ENCODE results near the gene GBE1.

Gene GBE1

DNA sequence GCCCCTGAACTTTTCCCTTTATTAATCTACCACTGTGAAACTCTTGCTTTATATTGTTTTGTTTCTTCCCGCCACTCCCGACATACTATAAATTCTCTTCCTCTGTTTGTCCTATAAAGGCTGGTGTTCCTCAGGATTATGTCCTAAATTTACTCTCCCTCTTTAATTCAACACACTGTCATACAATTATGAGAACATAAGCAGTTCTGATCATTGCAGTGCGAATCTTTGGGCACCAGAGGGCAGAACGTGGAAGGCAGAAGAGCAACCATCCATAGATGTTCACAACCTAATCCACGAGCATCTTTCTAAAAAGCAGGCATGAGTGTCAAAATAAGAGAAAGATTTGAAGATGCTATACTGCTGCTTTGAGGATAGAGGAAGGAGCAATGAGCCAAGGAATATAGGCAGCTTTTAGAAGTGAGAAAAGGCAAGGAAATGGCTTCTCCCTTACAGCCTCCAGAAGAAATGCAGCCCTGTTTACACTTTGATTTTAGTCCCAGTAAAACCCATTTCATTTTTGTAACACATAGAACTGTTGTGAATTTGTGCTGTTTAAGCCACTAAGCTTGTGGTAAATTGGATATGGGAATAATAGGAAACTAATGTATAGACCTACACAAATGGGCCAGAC, 179.4 kb downstream of the GBE1 start:
- Histone ChIP-seq H3K27ac (ENCODE audit: low read depth, low read length) (no peak overlapping the region), H3K36me3 (ENCODE audit: insufficient read depth, low read length) (peaks cover 22% of the 10 kb centered on the region), H3K27me3 (ENCODE audit: insufficient read depth, low read length) (no peaks in the 10 kb centered on the region), H3K4me3 (ENCODE audit: low read depth, low read length) (no peak overlapping the region), H3K79me2 (ENCODE audit: control insufficient read depth, insufficient read depth, low read length, unreplicated experiment) (no peaks in the 10 kb centered on the region), H2AFZ (ENCODE audit: low read length, unreplicated experiment) (no peak overlapping the region), H3K4me1 (ENCODE audit: control insufficient read depth, insufficient read depth, low read length, unreplicated experiment) (no peaks in the 10 kb centered on the region)

DNA sequence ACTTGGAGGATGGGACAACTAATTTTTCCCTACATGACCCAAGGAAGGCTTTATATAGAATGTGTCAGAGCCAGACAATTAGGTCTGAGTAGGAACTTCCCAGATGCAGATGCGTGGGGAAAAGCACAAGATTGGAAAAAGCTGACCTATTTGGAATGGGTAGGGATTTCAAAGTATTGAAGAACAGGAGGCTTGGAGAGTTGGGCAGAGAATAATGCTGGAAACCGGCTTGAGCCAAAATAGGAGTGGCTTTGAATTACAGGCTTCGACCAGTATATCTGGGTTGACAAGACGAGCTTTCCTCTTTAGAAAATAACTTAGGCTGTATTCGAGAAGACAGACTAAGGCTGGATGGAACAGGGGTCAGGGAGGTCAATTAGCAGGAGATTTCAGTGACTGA, 181.1 kb downstream of the GBE1 start:
- H3K4me3 ChIP-seq (ENCODE audit: low read depth, low read length), result no peak overlapping the region
- H2AFZ ChIP-seq (ENCODE audit: low read length, unreplicated experiment), result no peak overlapping the region
- H3K27ac ChIP-seq (ENCODE audit: low read depth, low read length), result no peak overlapping the region
- H3K27me3 ChIP-seq (ENCODE audit: insufficient read depth, low read length), result no peaks in the 10 kb centered on the region
- peaks cover 27% of the 10 kb centered on the region for H3K36me3 ChIP-seq (ENCODE audit: insufficient read depth, low read length)
- no peaks in the 10 kb centered on the region for H3K4me1 ChIP-seq (ENCODE audit: control insufficient read depth, insufficient read depth, low read length, unreplicated experiment)
- H3K79me2 ChIP-seq (ENCODE audit: control insufficient read depth, insufficient read depth, low read length, unreplicated experiment), result no peaks in the 10 kb centered on the region

DNA sequence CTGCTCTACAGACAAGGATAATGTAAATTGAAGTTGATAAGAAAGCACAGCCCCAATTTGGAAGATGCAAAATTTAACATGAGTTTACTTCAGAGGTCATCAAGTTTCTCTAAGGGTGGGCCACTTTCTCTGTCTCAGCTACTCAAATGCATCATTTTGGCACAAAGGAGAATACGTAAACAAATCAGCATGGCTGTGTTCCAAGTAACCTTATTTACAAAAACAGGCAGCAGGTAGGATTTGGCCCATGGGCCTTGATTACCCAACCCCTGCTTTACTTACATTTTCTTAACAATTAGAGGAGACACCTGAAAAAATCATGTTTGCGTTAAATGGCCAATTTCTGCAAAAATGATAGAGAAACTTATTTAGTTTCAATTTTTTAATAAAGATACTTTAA, 181.7 kb downstream of the GBE1 start:
- Histone ChIP-seq H3K79me2 (ENCODE audit: control insufficient read depth, insufficient read depth, low read length, unreplicated experiment) (no peaks in the 10 kb centered on the region), H3K4me1 (ENCODE audit: control insufficient read depth, insufficient read depth, low read length, unreplicated experiment) (no peaks in the 10 kb centered on the region), H3K4me3 (ENCODE audit: low read depth, low read length) (no peak overlapping the region), H2AFZ (ENCODE audit: low read length, unreplicated experiment) (no peak overlapping the region), H3K36me3 (ENCODE audit: insufficient read depth, low read length) (peaks cover 26% of the 10 kb centered on the region), H3K27me3 (ENCODE audit: insufficient read depth, low read length) (no peaks in the 10 kb centered on the region), H3K27ac (ENCODE audit: low read depth, low read length) (no peak overlapping the region)

DNA sequence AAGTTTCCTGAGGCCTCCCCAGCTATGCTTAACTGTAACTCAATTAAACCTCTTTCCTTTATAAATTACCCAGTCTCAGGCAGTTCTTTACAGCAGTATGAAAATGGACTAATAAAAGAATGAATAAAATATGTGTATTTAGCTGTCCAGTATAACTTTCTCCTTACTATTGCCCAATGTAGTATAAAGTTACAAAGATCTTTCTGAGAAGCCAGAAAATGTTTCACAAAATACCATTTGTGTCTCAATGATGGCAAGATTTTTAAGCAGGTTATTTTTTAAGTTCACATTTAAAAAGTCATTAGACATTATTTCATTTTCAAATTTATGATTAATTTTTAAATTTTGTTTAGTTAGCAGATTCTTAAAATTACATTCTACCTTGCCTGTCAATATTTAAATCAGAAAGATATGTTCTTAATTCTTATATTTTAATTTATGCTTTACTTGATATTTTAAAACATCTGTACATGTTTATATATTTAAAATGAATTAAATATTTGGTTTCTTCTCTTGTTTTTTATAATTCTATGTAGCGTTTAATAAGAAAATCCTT, 189.2 kb downstream of the GBE1 start:
- no peak overlapping the region for H3K4me3 ChIP-seq (ENCODE audit: low read depth, low read length)
- H3K36me3 ChIP-seq (ENCODE audit: insufficient read depth, low read length), result peaks cover 34% of the 10 kb centered on the region
- H2AFZ ChIP-seq (ENCODE audit: low read length, unreplicated experiment), result no peak overlapping the region
- no peak overlapping the region for H3K27ac ChIP-seq (ENCODE audit: low read depth, low read length)
- no peaks in the 10 kb centered on the region for H3K4me1 ChIP-seq (ENCODE audit: control insufficient read depth, insufficient read depth, low read length, unreplicated experiment)
- H3K27me3 ChIP-seq (ENCODE audit: insufficient read depth, low read length), result no peaks in the 10 kb centered on the region
- H3K79me2 ChIP-seq (ENCODE audit: control insufficient read depth, insufficient read depth, low read length, unreplicated experiment), result no peaks in the 10 kb centered on the region

DNA sequence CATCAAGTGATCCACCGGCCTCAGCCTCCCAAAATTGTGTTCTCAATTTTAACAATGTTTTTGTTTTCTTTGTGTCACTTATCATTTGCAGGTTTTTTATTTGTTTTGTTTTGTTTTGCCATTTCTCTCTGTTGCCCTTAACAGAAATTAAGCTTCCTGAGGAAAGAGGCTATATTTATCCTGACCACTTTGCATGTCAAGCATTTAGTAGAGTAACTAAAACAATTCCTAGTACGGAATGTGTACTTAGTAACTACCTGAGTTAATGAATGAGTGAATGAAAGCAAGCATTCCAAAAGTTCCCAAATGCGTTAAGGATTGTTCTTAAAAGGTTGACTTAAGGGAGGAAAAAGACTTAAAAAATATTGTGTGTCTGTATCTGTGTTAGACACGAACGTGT, 193.1 kb downstream of the GBE1 start:
- H3K36me3 ChIP-seq (ENCODE audit: insufficient read depth, low read length), result peaks cover 30% of the 10 kb centered on the region
- H3K4me1 ChIP-seq (ENCODE audit: control insufficient read depth, insufficient read depth, low read length, unreplicated experiment), result no peaks in the 10 kb centered on the region
- H3K4me3 ChIP-seq (ENCODE audit: low read depth, low read length), result no peak overlapping the region
- H2AFZ ChIP-seq (ENCODE audit: low read length, unreplicated experiment), result no peak overlapping the region
- no peaks in the 10 kb centered on the region for H3K79me2 ChIP-seq (ENCODE audit: control insufficient read depth, insufficient read depth, low read length, unreplicated experiment)
- H3K27me3 ChIP-seq (ENCODE audit: insufficient read depth, low read length), result no peaks in the 10 kb centered on the region
- H3K27ac ChIP-seq (ENCODE audit: low read depth, low read length), result no peak overlapping the region

DNA sequence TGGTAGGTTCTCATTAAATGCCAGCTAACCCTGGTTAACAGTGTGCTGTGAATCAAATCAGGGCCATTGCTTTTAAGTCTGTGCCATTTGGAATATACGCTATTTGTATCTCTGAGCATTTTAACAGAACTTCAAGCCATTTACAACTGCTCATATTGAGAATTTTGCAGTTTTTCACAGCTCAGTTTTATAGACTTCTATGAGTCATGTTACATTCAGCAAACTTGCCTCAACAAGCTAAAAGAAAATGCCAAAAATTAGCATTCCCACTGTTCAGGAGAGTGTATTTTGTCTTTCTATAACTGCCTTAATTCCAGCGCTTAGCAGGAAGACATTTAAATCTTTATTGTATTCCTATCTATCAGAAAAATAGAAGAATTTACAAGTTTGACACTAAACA, 196.4 kb downstream of the GBE1 start:
- H3K79me2 ChIP-seq (ENCODE audit: control insufficient read depth, insufficient read depth, low read length, unreplicated experiment), result no peaks in the 10 kb centered on the region
- peaks cover under 1% of the 10 kb centered on the region for H3K4me1 ChIP-seq (ENCODE audit: control insufficient read depth, insufficient read depth, low read length, unreplicated experiment)
- no peak overlapping the region for H3K4me3 ChIP-seq (ENCODE audit: low read depth, low read length)
- H2AFZ ChIP-seq (ENCODE audit: low read length, unreplicated experiment), result no peak overlapping the region
- H3K27ac ChIP-seq (ENCODE audit: low read depth, low read length), result no peak overlapping the region
- no peaks in the 10 kb centered on the region for H3K27me3 ChIP-seq (ENCODE audit: insufficient read depth, low read length)
- peaks cover 13% of the 10 kb centered on the region; the same call in 1 of the 2 replicates for H3K36me3 ChIP-seq (ENCODE audit: insufficient read depth, low read length)

DNA sequence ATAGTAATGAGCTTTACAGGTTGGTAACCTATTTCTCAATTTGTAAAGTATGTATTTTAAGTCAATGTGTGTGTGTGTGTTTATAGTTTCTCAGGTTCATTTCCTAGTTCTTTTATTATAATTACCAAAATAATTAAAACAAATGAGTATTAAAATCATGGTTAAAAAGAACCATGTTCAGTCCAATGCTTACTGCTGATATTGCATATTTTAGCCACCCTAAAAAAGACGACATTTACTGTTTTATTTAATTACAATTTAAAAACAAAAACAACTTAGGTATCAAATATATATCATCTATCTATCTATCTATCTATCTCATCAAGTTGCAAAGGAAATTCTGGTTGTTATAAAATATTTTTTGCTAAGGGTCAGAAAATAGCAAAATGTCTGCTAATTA, 203.3 kb downstream of the GBE1 start:
- Histone ChIP-seq H3K27me3 (ENCODE audit: insufficient read depth, low read length) (no peaks in the 10 kb centered on the region), H3K4me1 (ENCODE audit: control insufficient read depth, insufficient read depth, low read length, unreplicated experiment) (peaks cover 12% of the 10 kb centered on the region), H3K36me3 (ENCODE audit: insufficient read depth, low read length) (0 out of 2 replicates have a peak, but pooled peaks cover 27% of the 10 kb centered on the region), H3K79me2 (ENCODE audit: control insufficient read depth, insufficient read depth, low read length, unreplicated experiment) (no peaks in the 10 kb centered on the region), H3K4me3 (ENCODE audit: low read depth, low read length) (no peak overlapping the region), H2AFZ (ENCODE audit: low read length, unreplicated experiment) (no peak overlapping the region), H3K27ac (ENCODE audit: low read depth, low read length) (no peak overlapping the region)

DNA sequence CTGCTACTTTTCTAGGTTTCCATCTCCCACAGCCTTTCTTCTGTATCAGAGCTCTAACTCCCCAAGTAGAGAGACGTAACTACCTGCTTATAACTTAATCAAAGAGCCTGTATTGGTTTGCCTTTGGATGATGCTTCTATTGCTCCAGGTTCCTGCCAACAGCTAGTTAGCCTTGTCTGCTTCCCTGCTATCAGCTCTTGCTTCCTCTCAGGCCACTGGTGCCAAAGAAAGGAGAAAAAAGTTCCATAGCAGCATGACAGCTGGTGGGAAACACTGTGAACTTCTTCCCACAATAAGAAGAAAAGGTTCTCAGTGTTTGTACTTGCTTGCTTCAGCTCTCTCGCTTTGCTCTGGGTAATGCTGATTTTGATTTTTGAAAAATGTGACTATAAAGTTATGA, 206.6 kb downstream of the GBE1 start:
- no peak overlapping the region for H2AFZ ChIP-seq (ENCODE audit: low read length, unreplicated experiment)
- H3K27me3 ChIP-seq (ENCODE audit: insufficient read depth, low read length), result no peaks in the 10 kb centered on the region

DNA sequence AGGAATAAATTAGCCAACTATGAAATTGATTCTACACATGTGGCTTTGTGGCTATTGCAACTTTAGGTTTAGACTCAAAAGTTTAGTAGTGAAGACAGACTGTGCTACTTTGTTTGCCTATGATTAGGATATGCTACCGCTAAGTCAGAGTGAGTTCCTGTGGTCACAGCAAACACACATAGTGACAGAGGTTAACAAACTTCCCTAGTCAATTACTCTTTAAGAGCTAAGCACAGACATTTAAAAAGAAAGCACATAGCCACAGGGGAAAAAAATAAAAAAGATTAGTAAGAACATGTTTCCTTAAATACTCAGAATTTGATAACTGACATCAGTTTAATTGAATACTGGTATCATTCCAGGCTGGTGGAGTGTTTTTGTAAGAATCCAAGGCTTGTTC, 207.1 kb downstream of the GBE1 start:
- no peaks in the 10 kb centered on the region for H3K27me3 ChIP-seq (ENCODE audit: insufficient read depth, low read length)
- H3K4me3 ChIP-seq (ENCODE audit: low read depth, low read length), result no peak overlapping the region
- H3K27ac ChIP-seq (ENCODE audit: low read depth, low read length), result no peak overlapping the region
- H3K79me2 ChIP-seq (ENCODE audit: control insufficient read depth, insufficient read depth, low read length, unreplicated experiment), result no peaks in the 10 kb centered on the region
- peaks cover 38% of the 10 kb centered on the region for H3K36me3 ChIP-seq (ENCODE audit: insufficient read depth, low read length)
- peaks cover 13% of the 10 kb centered on the region for H3K4me1 ChIP-seq (ENCODE audit: control insufficient read depth, insufficient read depth, low read length, unreplicated experiment)
- no peak overlapping the region for H2AFZ ChIP-seq (ENCODE audit: low read length, unreplicated experiment)

More for the DNA sequence above, 206.6 kb downstream of the GBE1 start:
- Histone ChIP-seq H3K4me3 (ENCODE audit: low read depth, low read length) (no peak overlapping the region), H3K27ac (ENCODE audit: low read depth, low read length) (no peak overlapping the region), H3K79me2 (ENCODE audit: control insufficient read depth, insufficient read depth, low read length, unreplicated experiment) (no peaks in the 10 kb centered on the region), H3K36me3 (ENCODE audit: insufficient read depth, low read length) (peaks cover 35% of the 10 kb centered on the region; the same call in 1 of the 2 replicates), H3K4me1 (ENCODE audit: control insufficient read depth, insufficient read depth, low read length, unreplicated experiment) (peaks cover 17% of the 10 kb centered on the region)

DNA sequence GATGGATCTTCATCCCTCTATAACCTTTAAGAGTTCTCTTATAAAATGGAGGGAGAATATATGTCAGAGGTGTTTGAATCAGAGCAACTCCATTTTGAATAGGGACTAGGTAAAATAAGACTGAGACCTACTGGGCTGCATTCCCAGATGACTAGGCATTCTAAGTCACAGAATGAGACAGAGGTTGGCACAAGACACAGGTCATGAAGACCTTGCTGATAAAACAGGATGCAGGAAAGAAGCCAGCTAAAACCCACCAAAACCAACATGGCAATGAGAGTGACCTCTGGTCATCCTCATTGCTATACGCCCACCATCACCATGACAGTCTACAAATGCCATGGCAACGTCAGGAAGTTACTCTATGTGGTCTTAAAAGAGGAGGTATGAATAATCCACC, 211.0 kb downstream of the GBE1 start:
- Histone ChIP-seq H3K36me3 (ENCODE audit: insufficient read depth, low read length) (peaks cover 35% of the 10 kb centered on the region), H3K79me2 (ENCODE audit: control insufficient read depth, insufficient read depth, low read length, unreplicated experiment) (no peaks in the 10 kb centered on the region), H2AFZ (ENCODE audit: low read length, unreplicated experiment) (no peak overlapping the region)

DNA sequence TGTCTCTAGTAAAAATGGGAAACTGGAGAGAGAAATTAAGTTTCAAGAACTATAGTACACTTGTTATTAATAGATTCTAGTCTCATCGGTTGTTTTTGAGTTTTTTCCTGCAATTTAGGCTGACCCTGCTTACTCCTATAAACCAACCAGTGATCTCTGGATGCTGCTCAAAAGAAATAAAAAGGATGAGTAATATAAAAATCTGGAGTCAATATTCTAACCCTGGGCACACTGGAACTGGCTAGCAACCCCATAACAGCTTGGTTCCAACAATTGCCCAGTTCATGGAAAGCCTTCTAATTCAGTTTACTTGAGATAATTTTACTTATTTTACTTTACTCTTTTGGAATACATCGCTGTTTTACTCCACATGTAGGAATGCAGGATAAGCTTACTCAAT, 211.6 kb downstream of the GBE1 start:
- no peak overlapping the region for H3K4me3 ChIP-seq (ENCODE audit: low read depth, low read length)
- no peaks in the 10 kb centered on the region for H3K27me3 ChIP-seq (ENCODE audit: insufficient read depth, low read length)
- peaks cover 8% of the 10 kb centered on the region for H3K4me1 ChIP-seq (ENCODE audit: control insufficient read depth, insufficient read depth, low read length, unreplicated experiment)
- H3K27ac ChIP-seq (ENCODE audit: low read depth, low read length), result peak overlapping the region; percentile 42
- H3K79me2 ChIP-seq (ENCODE audit: control insufficient read depth, insufficient read depth, low read length, unreplicated experiment), result no peaks in the 10 kb centered on the region
- no peak overlapping the region for H2AFZ ChIP-seq (ENCODE audit: low read length, unreplicated experiment)
- H3K36me3 ChIP-seq (ENCODE audit: insufficient read depth, low read length), result peaks cover 31% of the 10 kb centered on the region

More for the DNA sequence above, 211.0 kb downstream of the GBE1 start:
- Histone ChIP-seq H3K4me3 (ENCODE audit: low read depth, low read length) (no peak overlapping the region), H3K27me3 (ENCODE audit: insufficient read depth, low read length) (no peaks in the 10 kb centered on the region), H3K4me1 (ENCODE audit: control insufficient read depth, insufficient read depth, low read length, unreplicated experiment) (peaks cover 8% of the 10 kb centered on the region), H3K27ac (ENCODE audit: low read depth, low read length) (peak overlapping the region; percentile 42)
